Endothelial cell (in vitro differentiated cells): ENCODE data around the gene RBM15. TPM values are rescaled to one million over a fixed set of nuclear protein-coding genes. Genes with fewer than 3 reads are reported as not detected.

Experiments used
- DNase-seq: peaks from one replicate; pipeline ENCODE4 v3.0.0; 2021; ENCODE audit warnings: low spot score
- H3K27ac Mint-ChIP-seq: one replicate; pipeline ENCODE4 v1.8.0; 2021; ENCODE audit warnings: mixed read lengths, inconsistent platforms; ENCODE audit not compliant: unreplicated experiment
- H3K27me3 Mint-ChIP-seq: one replicate; pipeline ENCODE4 v1.8.0; 2021; ENCODE audit warnings: mild to moderate bottlenecking, moderate library complexity, mixed read lengths, inconsistent platforms; ENCODE audit not compliant: unreplicated experiment
- H3K36me3 Mint-ChIP-seq: one replicate; pipeline ENCODE4 v1.8.0; 2021; ENCODE audit warnings: mild to moderate bottlenecking, low read depth, mixed read lengths, inconsistent platforms; ENCODE audit not compliant: unreplicated experiment
- H3K4me1 Mint-ChIP-seq: one replicate; pipeline ENCODE4 v1.8.0; 2021; ENCODE audit warnings: mild to moderate bottlenecking, mixed read lengths, inconsistent platforms; ENCODE audit not compliant: unreplicated experiment
- H3K4me3 Mint-ChIP-seq: one replicate; pipeline ENCODE4 v1.8.0; 2021; ENCODE audit warnings: mild to moderate bottlenecking, mixed read lengths, inconsistent platforms; ENCODE audit not compliant: unreplicated experiment
- H3K9me3 Mint-ChIP-seq: one replicate; pipeline ENCODE4 v1.8.0; 2021; ENCODE audit warnings: mixed read lengths, inconsistent platforms; ENCODE audit not compliant: unreplicated experiment
- total RNA-seq: library from RNA; stranded (reverse); fragmentation: NEBNext Ultra II Directional; extraction: Animal tissue kit (Norgen Biotek cat#: 25700); gene quantifications from one replicate; pipeline ENCODE4 v1.2.1, GENCODE V29; 2021; ENCODE audit not compliant: unreplicated experiment
- TF ChIP-seq, protein P1 (sequence below): fragments of 200-600 bp; sonication (generic); IDR thresholded peaks from one replicate; pipeline ENCODE4 v1.5.0; 2021; ENCODE audit warnings: antibody characterized with exemption; ENCODE audit not compliant: unreplicated experiment

Gene RBM15
- total RNA-seq, 1 donor from 2014 or later: 27.6 TPM

DNA sequence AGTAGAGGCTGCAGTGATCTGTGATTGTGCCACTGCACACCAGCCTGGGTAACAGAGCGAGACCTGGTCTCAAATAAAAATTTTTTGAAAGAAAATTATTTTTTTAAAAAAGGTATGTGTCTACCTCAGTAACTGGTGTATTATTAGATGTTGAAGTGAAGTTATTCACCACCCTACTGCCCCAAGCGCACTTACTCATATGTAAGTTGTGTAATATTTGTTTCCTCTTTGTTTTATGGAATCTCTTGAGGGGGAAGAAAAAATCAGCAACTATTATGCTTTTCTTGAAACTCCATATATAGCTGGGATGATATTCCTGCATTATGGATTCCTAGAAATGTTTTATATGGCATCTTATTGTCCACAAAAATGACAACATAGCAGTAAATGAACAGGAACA, 21.3 kb downstream of the RBM15 start:
- Mint-ChIP-seq H3K4me1 (no peaks in the 10 kb centered on the region), H3K4me3 (no peak overlapping the region), H3K27ac (no peak overlapping the region), H3K9me3 (no peaks in the 10 kb centered on the region), H3K27me3 (no peaks in the 10 kb centered on the region), H3K36me3 (no peaks in the 10 kb centered on the region)
- TF ChIP-seq, protein P1, sequence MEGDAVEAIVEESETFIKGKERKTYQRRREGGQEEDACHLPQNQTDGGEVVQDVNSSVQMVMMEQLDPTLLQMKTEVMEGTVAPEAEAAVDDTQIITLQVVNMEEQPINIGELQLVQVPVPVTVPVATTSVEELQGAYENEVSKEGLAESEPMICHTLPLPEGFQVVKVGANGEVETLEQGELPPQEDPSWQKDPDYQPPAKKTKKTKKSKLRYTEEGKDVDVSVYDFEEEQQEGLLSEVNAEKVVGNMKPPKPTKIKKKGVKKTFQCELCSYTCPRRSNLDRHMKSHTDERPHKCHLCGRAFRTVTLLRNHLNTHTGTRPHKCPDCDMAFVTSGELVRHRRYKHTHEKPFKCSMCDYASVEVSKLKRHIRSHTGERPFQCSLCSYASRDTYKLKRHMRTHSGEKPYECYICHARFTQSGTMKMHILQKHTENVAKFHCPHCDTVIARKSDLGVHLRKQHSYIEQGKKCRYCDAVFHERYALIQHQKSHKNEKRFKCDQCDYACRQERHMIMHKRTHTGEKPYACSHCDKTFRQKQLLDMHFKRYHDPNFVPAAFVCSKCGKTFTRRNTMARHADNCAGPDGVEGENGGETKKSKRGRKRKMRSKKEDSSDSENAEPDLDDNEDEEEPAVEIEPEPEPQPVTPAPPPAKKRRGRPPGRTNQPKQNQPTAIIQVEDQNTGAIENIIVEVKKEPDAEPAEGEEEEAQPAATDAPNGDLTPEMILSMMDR: no peak
- no peak for DNase-seq

DNA sequence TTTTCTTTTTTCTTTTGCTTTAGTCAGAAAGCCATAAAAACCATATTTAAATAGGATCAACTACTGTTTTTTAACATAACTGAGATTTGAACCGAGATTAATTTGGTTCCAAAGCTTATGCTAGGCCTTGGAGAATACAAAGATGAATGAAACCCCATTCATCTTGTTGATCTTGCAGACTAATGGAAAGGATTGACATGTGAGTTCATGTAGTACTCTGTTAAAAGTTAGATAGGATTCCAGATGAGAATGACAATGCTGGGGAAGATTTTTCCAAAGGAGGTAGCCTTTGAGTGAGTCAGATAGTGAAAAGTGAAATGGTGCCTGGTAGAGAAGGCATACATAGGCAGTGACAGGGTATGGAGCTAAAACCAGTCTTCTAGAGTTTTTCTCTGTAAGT, 22.7 kb downstream of the RBM15 start:
- H3K27me3 Mint-ChIP-seq: no peaks in the 10 kb centered on the region
- no peak overlapping the region for H3K27ac Mint-ChIP-seq
- no peak overlapping the region for H3K4me3 Mint-ChIP-seq
- TF ChIP-seq, protein P1: no peak
- H3K9me3 Mint-ChIP-seq: no peaks in the 10 kb centered on the region
- no peaks in the 10 kb centered on the region for H3K36me3 Mint-ChIP-seq
- no peak for DNase-seq
- no peaks in the 10 kb centered on the region for H3K4me1 Mint-ChIP-seq

DNA sequence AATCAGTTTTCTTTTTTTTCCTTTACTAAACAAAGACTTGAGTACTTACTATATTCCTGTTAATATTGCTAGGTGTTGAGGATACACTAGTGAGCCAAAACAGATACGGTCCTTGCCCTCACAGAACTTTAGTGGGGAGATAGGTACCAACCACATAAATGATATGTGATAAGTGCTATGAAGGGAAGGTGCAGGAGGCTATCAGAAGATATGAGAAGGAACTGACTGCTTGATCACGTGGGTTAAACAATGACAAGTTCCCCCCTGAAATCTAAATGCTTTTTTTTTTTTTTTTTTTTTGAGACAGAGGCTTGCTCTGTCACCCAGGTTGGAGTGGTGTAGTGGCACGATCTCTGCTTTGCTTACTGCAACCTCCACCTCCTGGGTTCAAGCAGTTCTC, 25.0 kb downstream of the RBM15 start:
- H3K4me3 Mint-ChIP-seq: no peak overlapping the region
- H3K36me3 Mint-ChIP-seq: no peaks in the 10 kb centered on the region
- no peaks in the 10 kb centered on the region for H3K4me1 Mint-ChIP-seq
- DNase-seq: no peak
- H3K9me3 Mint-ChIP-seq: no peaks in the 10 kb centered on the region
- no peak overlapping the region for H3K27ac Mint-ChIP-seq
- TF ChIP-seq, protein P1: no peak
- no peaks in the 10 kb centered on the region for H3K27me3 Mint-ChIP-seq

DNA sequence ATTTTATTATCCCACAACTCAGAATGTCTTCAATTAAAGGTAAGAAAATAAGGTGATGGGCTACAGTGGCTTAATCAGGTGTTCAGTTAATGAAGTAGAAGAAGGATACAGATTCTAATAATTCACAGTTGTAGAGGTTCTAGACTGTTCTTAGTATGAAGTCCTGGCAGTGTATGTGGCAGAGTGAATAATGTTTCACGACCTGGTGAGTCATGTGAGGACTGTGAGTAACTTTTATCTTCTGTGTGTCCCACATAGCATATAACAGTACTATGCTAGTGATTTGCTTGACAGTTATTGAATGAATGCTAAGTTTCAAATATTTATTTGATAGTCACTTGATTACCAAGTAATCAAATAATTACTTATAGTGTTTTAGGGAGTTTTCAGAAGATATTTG, 31.6 kb downstream of the RBM15 start:
- Mint-ChIP-seq H3K4me1 (no peaks in the 10 kb centered on the region), H3K27ac (no peak overlapping the region), H3K9me3 (no peaks in the 10 kb centered on the region), H3K27me3 (no peaks in the 10 kb centered on the region), H3K4me3 (no peak overlapping the region), H3K36me3 (no peaks in the 10 kb centered on the region)
- TF ChIP-seq, protein P1: no peak
- DNase-seq: no peak

DNA sequence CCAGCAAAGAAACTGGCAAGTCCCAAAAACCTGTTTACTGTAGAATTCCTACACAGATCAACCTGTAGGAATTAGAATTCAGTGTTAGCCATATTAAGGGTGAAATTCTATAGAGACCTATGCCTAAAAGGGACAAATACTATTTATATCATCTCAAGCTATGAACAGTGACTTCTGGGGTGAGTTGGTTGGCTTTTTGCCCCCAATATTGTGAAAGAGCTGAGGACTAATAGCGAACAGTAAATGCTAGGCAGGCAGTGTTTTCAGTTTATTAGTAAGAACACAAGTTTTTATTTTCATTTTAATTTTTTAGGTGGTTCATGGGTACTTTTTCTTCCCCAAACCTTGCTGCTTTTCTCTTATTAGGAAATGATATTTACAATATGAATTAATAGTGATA, 36.3 kb downstream of the RBM15 start:
- Mint-ChIP-seq H3K27ac (no peak overlapping the region), H3K4me3 (no peak overlapping the region), H3K4me1 (peaks cover 8% of the 10 kb centered on the region), H3K36me3 (peaks cover 7% of the 10 kb centered on the region), H3K27me3 (no peaks in the 10 kb centered on the region), H3K9me3 (no peaks in the 10 kb centered on the region)
- DNase-seq: no peak
- TF ChIP-seq, protein P1: no peak
